Stimulated activated naive CD8-positive, alpha-beta T cell treated with anti-CD3 and anti-CD28 coated beads, Interleukin-15, amount 100 ng/mL, for 72 hours (primary cell): ENCODE measurements around the gene HTRA1.
A peak's percentile ranks its signal among the peaks of the same experiment; 100 is the strongest.

Experiments used
- ATAC-seq: fragments of 150-1000 bp; cut with Tn5 transposase; 2 replicates; pipeline ENCODE4 v1.10.0; 2021; ENCODE audit warnings: mild to moderate bottlenecking, moderate library complexity
- DNase-seq, 2 donors: peaks; one replicate each; pipeline ENCODE4 v3.0.0; 2021 to 2022
- H3K27ac Mint-ChIP-seq, 2 donors: one replicate each; pipeline ENCODE4 v1.8.0; 2022; ENCODE audit warnings: mild to moderate bottlenecking in 2 of 2, mixed read lengths in 2 of 2, moderate library complexity in 2 of 2
- H3K27me3 Mint-ChIP-seq: one replicate; pipeline ENCODE4 v1.8.0; 2022; ENCODE audit warnings: mixed read lengths
- H3K4me1 Mint-ChIP-seq: one replicate; pipeline ENCODE4 v1.8.0; 2022; ENCODE audit warnings: mild to moderate bottlenecking, mixed read lengths
- H3K4me3 Mint-ChIP-seq, 2 donors: one replicate each; pipeline ENCODE4 v1.8.0; 2022; ENCODE audit warnings: mild to moderate bottlenecking in 2 of 2, mixed read lengths in 2 of 2, moderate library complexity in 1 of 2
- H3K9me3 Mint-ChIP-seq, 2 donors: one replicate each; pipeline ENCODE4 v1.8.0; 2022; ENCODE audit warnings: mixed read lengths in 2 of 2

HTRA1 gene

DNA sequence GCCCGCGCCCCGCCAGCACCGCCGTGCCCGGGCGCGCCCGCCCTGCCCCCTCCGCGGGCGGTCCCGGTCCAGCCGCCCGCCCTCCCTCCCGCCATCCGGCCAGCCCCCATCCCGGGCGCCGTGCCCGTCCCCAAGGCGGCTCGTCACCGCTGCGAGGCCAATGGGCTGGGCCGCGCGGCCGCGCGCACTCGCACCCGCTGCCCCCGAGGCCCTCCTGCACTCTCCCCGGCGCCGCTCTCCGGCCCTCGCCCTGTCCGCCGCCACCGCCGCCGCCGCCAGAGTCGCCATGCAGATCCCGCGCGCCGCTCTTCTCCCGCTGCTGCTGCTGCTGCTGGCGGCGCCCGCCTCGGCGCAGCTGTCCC is at the start of gene HTRA1:
TSS of gene HTRA1 (plus strand) at position 187 of the 362 bp plus-strand sequence. CDS start at position 287, 100 bp downstream.
- H3K4me1 Mint-ChIP-seq: peaks cover 29% of the 10 kb centered on the region
- H3K27me3 Mint-ChIP-seq: peaks cover 89% of the 10 kb centered on the region
- ATAC-seq: peak; percentile 26
- H3K4me3 Mint-ChIP-seq: peak within 1 kb of the TSS; percentile 83 to 85
- no peak within 1 kb of the TSS for H3K27ac Mint-ChIP-seq
- no peak for DNase-seq
- H3K9me3 Mint-ChIP-seq: no peaks in the 10 kb centered on the region

DNA sequence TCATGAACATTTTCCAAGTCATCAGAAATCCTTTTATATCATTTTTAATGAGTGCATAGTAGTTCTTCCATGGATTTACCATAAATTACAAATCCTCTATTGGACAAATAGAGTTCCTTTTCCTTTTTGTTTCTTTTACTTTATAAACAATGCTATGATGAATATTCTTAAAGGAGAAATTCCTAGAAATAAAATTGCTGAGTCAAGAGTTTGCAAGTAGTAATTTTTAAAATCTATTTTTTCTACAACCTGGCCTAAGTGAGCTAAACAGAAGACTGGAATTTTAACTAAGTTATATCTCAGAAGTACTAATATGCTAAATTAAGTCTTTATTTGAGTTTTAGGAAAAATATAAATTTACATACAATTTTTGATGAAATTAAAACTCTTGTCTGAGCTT is 48.0 kb upstream of the HTRA1 start:
- Mint-ChIP-seq H3K27ac (no peak overlapping the region), H3K27me3 (no peaks in the 10 kb centered on the region), H3K4me3 (no peak overlapping the region), H3K9me3 (peaks cover 0 to 5% of the 10 kb centered on the region in 2 donors), H3K4me1 (peaks cover 50% of the 10 kb centered on the region)
- DNase-seq (no peak), ATAC-seq (no peak)

DNA sequence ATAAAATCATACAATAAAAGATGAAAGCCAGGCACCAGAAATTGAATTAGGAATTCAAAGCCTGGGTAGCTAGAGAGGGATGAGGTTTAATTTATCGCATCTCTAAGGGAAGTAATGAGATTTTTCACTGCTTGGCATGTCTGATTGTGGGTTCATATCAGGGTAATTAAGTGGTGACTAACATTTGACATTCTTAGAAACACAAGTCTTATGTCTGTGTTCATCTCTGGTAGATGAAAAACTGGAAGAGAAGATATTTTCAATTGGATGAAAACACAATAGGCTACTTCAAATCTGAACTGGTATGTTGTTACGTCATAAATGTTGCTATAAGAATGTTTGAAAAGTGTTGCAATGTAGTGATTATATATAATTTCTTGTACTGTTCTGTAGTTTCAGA is 43.7 kb upstream of the HTRA1 start:
- peaks cover 0 to 5% of the 10 kb centered on the region in 2 donors for H3K9me3 Mint-ChIP-seq
- H3K27ac Mint-ChIP-seq: peak overlapping the region in 1 of 2 donors; percentile 40
- H3K4me1 Mint-ChIP-seq: peaks cover 80% of the 10 kb centered on the region
- H3K4me3 Mint-ChIP-seq: no peak overlapping the region
- ATAC-seq (no peak), DNase-seq (no peak)
- no peaks in the 10 kb centered on the region for H3K27me3 Mint-ChIP-seq

DNA sequence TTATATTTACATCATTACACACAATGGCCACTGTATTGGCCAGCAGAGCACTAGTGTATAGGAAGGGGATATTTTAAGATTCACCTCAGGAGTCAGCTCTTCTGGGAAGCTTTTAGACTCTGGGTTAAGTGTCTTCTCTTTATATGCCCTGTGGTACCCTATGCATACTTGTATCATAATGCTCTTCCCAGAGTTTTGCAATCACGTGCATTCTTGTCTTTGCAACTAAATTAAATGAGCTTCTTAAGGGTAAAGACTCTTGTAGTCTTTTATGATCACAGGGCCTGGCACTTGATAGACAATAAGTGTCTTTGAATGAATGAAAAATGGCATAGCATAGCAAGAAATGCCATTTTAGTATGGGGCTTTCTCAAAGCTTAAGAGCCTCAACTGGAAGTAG is 42.3 kb upstream of the HTRA1 start:
- H3K9me3 Mint-ChIP-seq: peaks cover 0 to 5% of the 10 kb centered on the region in 2 donors
- DNase-seq: no peak
- H3K4me1 Mint-ChIP-seq: peaks cover 80% of the 10 kb centered on the region
- H3K4me3 Mint-ChIP-seq: no peak overlapping the region
- H3K27me3 Mint-ChIP-seq: no peaks in the 10 kb centered on the region
- H3K27ac Mint-ChIP-seq: no peak overlapping the region
- no peak for ATAC-seq

DNA sequence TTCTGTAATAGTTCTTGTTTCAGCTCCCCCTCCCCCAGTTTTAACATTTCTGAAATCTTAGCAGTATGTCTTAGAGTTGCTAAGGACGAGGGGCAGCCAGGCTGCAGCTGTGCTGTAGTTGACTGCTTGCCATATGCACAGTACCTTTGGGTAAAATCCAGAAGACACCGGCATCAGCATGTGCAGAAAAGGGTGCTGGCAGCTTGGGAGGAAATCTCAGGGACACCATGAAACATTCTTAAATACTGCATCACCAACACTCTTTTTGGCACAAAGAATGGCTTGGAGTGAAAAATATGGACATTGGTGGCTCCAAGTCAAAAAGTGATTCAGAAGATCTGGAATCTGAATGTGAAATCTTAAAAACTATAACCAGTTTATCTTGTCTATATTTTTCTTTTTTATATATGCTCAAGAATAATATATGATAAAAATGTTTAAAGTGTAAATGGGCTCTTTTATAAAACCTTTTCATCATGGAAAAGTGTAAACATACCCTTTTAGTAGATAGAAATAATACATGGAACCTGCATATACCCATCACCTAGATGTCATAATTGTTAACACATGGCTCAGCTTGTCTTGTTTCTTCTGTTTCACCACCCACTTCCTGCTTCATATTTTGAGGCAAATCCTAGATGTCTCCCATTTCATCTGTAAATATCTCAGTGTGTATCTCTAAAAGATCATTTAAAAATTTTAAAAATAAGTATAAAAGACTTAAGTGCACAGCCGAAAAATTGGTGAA is 41.3 kb upstream of the HTRA1 start:
- Mint-ChIP-seq H3K27me3 (no peaks in the 10 kb centered on the region), H3K4me3 (peak overlapping the region in 1 of 2 donors; percentile 62), H3K9me3 (peaks cover 0 to 5% of the 10 kb centered on the region in 2 donors), H3K4me1 (peaks cover 72% of the 10 kb centered on the region), H3K27ac (no peak overlapping the region)
- DNase-seq: no peak
- ATAC-seq: no peak

DNA sequence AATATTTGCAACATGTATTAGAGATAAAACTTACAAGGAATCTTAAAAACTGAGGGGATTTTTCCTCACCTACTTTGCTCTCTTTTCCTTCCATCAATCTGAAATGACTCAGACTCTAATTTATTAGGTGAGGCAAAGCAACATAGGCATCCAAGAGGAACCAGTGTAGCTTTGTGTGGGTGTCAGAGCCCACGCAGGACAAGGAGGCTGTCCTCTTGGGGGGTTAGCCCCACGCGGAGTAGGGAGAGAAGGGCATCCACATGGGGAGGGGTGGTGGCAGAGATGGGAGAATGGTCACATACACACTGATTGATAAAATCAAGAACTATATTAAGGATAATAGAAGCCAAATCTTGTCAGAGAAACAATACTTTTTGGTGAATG is 40.7 kb upstream of the HTRA1 start:
- ATAC-seq (peak; percentile 29), DNase-seq (no peak)
- Mint-ChIP-seq H3K9me3 (peaks cover 0 to 5% of the 10 kb centered on the region in 2 donors), H3K4me3 (peak overlapping the region; percentile 41 to 62), H3K27ac (peak overlapping the region; percentile 14 to 82), H3K27me3 (no peaks in the 10 kb centered on the region), H3K4me1 (peaks cover 67% of the 10 kb centered on the region)

DNA sequence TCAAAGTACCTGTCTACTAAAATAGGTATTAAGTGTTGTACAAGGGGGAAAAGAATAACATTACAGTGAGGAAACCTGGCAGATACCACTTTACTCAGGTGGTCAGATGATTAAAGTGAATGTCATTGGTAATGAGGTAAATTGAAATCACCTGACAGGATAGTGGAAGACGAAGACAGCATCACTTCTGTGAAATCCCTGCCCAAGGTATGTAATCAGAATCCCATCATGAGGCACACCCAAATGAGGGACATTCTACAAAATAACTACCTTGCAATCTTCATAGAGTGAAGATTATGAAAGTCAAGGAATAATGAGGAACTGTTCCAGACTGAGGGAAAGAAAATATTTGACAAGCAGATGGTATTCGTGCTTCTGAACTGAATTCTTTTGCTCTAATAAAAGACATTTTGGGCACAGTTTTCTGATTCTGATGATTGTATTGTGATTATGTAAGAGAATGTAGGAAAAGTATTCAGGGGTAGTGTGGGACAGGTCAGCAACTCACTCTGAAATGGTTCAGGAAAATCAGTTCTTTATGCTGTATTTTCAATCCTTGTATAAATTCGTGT is 40.2 kb upstream of the HTRA1 start:
- Mint-ChIP-seq H3K4me1 (peaks cover 66% of the 10 kb centered on the region), H3K27me3 (no peaks in the 10 kb centered on the region), H3K4me3 (peak overlapping the region; percentile 41 to 62), H3K9me3 (peaks cover 0 to 5% of the 10 kb centered on the region in 2 donors), H3K27ac (peak overlapping the region; percentile 14 to 82)
- no peak for DNase-seq
- peak; percentile 47 for ATAC-seq

DNA sequence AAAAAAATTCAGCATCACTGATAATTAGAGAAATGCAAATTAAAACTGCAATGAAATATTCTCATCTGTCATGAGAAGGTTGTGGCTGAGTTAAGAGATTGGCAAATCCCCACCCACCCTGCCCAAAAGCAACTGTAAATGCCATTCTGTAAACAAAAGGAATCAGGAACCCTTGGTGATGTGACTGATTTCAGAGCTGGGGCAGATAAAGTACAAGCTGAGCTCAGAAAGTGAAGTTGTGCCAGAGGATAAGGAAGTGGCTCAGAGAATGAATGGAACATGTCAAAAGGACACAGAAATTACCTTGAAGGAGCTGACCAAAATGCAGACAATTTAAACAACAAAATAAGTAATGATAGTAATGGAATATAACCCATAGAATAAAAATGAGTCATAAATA is 39.6 kb upstream of the HTRA1 start:
- ATAC-seq: no peak
- no peak for DNase-seq
- H3K27me3 Mint-ChIP-seq: no peaks in the 10 kb centered on the region
- H3K4me1 Mint-ChIP-seq: peaks cover 62% of the 10 kb centered on the region
- peak overlapping the region; percentile 3 to 33 for H3K4me3 Mint-ChIP-seq
- peak overlapping the region in 1 of 2 donors; percentile 37 for H3K27ac Mint-ChIP-seq
- peaks cover 0 to 5% of the 10 kb centered on the region in 2 donors for H3K9me3 Mint-ChIP-seq

DNA sequence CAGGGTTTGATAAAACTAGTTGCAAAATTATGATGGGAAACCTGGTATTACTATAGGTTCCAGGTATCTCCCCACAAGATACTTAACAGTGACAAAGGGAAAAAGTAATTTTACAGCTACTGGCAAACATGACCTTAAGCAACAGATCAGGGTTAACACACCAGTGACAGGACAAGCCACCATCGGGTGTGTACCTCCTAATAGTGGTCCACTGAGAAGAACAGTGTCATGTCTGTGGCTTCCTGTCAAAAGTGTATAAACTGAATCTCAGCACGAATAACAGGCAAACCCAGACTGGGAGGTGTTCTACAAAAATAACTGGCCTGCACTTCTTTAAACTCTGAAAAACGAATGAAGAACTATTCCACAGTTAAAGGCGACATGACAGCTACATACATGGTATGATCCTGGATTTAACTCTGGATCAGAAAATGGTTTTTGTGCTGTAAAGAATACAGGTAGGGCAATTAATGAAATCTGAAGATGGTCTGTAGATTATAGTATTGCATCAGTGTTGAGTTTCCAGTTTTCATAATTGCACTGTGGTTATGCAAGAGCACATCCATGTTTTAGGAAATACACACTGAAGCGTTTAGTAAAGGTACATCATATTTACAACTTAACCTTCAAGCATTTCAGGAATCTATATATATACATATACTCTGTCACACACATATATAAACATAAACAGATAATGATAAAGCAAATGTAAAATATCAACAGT is 38.9 kb upstream of the HTRA1 start:
- Mint-ChIP-seq H3K9me3 (no peaks in the 10 kb centered on the region), H3K27me3 (no peaks in the 10 kb centered on the region), H3K27ac (peak overlapping the region in 1 of 2 donors; percentile 80), H3K4me3 (peak overlapping the region in 1 of 2 donors; percentile 19), H3K4me1 (peaks cover 62% of the 10 kb centered on the region)
- DNase-seq (peak in 1 of 2 donors; percentile 33), ATAC-seq (peak; percentile 92)

DNA sequence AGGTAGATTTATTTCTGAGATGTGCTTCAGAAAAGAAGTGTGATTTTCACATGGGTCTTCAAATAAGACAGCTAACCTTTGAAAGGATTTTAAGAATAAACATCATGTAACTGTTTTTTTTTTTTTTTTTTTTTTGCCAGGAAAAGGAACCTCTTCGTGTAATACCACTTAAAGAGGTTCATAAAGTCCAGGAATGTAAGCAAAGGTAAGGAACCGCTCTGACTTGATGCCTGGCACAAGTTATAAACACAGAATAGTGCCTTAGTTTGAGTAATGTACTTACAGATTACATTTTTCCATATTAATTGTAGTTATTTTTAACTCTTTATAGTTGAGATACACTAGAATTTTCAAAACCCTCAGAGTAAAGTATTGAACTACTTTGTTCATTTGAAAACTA is 37.3 kb upstream of the HTRA1 start:
- Mint-ChIP-seq H3K4me1 (peaks cover 49% of the 10 kb centered on the region), H3K27ac (no peak overlapping the region), H3K9me3 (no peaks in the 10 kb centered on the region), H3K4me3 (no peak overlapping the region), H3K27me3 (no peaks in the 10 kb centered on the region)
- DNase-seq: no peak
- ATAC-seq: no peak

DNA sequence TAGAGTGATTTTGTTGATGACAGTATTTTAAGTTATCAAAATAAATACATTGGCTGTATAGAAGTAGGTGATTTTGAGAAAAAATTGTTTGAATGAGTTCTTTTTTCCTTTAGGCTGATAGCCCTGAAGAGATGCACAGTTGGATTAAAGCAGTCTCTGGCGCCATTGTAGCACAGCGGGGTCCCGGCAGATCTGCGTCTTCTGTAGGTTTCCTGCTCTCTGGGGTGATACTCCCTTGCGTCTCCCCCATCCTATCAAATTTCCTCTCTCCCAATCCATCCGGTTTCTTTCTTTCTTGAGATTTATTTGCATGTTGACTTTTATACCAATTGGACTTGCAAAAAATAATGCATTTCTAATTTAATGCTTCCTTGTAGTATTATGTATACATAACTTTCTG is 34.5 kb upstream of the HTRA1 start:
- no peaks in the 10 kb centered on the region for H3K9me3 Mint-ChIP-seq
- DNase-seq (no peak), ATAC-seq (no peak)
- no peak overlapping the region for H3K27ac Mint-ChIP-seq
- no peaks in the 10 kb centered on the region for H3K27me3 Mint-ChIP-seq
- no peak overlapping the region for H3K4me3 Mint-ChIP-seq
- peaks cover 23% of the 10 kb centered on the region for H3K4me1 Mint-ChIP-seq

DNA sequence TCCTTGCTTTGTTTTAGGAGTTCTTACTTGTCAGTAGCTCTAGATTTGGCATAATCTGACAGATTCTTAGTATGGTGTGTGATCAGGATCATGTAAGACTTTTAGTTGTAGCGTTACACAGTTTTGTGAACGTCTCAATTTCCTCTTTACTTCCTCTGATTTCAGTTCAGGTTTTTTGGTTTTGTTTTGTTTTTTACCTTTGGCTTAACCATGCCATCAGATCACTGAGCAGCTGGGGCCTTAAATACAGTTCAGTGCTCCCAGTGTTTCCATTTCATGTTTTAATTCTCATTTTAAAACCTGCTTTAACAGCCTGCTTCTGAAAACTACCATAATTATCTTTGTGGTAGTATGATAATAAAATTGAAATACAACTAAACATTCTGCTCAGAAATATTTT is 34.1 kb upstream of the HTRA1 start:
- no peaks in the 10 kb centered on the region for H3K27me3 Mint-ChIP-seq
- DNase-seq (no peak), ATAC-seq (no peak)
- H3K4me3 Mint-ChIP-seq: no peak overlapping the region
- no peak overlapping the region for H3K27ac Mint-ChIP-seq
- H3K4me1 Mint-ChIP-seq: peaks cover 19% of the 10 kb centered on the region
- H3K9me3 Mint-ChIP-seq: no peaks in the 10 kb centered on the region

DNA sequence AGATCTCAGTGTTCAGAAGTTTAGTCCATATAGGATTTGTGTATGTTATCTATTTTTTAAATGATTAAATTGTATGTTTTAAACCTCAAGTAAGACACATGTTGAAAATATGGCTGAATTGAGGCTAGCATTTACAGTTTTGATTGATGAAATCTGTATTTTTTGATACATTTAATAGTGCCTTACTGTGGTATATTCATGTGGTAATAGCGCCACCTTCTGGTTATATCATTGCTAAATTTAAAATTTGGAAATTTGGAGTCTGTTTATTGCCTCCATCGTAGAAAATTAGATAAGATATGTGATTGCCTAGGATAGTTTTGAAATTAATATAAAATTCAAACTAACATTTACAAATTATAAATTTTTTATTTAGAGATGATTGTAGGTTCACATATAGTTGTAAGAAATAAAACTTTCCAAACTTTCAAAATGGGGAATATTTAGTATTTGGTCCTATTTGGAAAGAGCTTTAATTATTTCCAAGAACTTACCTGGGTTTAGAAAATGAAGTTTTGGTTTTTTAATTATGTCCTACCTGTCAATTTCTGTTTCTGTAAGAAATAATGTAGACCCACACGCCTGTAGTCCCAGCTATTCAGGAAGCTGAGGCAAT is 26.0 kb upstream of the HTRA1 start:
- Mint-ChIP-seq H3K4me3 (no peak overlapping the region), H3K27me3 (no peaks in the 10 kb centered on the region), H3K4me1 (no peaks in the 10 kb centered on the region), H3K9me3 (peaks cover 0 to 2% of the 10 kb centered on the region in 2 donors), H3K27ac (no peak overlapping the region)
- no peak for DNase-seq
- peak; percentile 53 for ATAC-seq

DNA sequence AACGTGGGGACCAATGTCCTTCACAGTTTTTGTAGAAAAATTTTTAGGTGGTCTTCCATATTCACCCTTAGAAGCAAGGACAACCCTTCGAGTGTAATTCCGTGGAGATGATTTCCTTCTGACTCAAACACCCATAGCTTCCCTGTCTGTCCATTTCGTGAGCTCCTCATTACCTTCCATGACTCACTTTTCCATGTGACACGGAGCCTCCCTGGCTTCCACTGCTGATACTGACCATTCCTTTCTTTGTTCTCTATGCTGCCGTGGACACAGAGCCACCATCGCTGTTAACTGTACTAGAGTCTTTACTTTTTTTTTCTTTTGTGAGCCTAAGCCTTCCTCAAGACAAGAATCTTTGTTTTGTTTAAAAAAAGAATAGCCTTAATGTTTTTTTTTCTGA is 19.4 kb upstream of the HTRA1 start:
- ATAC-seq: no peak
- H3K27ac Mint-ChIP-seq: no peak overlapping the region
- peaks cover 0 to 4% of the 10 kb centered on the region in 2 donors for H3K9me3 Mint-ChIP-seq
- no peak for DNase-seq
- H3K27me3 Mint-ChIP-seq: peaks cover 4% of the 10 kb centered on the region
- H3K4me1 Mint-ChIP-seq: no peaks in the 10 kb centered on the region
- H3K4me3 Mint-ChIP-seq: no peak overlapping the region

DNA sequence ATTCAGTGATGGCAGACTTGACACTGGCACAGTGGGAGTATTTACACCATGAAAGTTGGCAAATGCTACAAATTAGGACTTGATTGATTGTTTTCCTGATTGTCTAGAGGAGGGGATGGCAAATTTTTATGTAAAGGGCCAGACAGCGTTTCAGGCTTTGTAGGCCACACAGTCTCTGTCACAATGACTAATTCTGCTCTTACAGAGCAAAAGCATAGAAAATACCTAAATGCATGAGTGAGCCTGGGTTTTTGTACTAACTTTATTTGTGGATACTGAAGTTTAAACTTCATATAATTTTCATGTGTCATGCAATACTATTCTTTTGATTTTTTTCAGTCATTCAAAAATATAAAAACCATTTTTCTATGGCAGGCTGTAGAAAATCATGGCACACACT is 15.9 kb upstream of the HTRA1 start:
- peaks cover 27% of the 10 kb centered on the region for H3K27me3 Mint-ChIP-seq
- H3K9me3 Mint-ChIP-seq: peaks cover 0 to 1% of the 10 kb centered on the region in 2 donors

DNA sequence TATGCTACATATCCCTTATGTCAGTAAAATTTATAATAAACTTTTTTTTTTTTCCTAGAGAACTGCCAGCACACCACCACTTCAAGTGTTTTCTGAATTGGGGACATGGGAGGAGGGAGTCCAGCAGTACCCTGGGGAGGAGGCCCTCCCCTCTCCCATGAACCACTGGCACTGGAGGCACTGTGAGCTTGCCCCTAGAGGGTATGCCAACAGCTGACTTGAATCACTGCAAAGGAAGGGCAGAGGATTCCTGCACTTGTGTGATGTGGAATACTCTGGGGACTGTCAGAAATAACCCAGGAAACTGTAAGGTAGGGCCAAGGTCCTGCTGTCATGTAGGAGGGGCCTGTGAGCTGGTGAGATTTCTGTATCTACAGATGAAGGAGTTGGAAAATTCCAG is 15.4 kb upstream of the HTRA1 start:
- DNase-seq (no peak), ATAC-seq (no peak)
- Mint-ChIP-seq H3K9me3 (no peaks in the 10 kb centered on the region), H3K4me1 (no peaks in the 10 kb centered on the region), H3K27me3 (peaks cover 32% of the 10 kb centered on the region), H3K27ac (no peak overlapping the region), H3K4me3 (no peak overlapping the region)

More for the DNA sequence above, 15.9 kb upstream of the HTRA1 start:
- H3K4me3 Mint-ChIP-seq: no peak overlapping the region
- ATAC-seq (no peak), DNase-seq (no peak)
- H3K27ac Mint-ChIP-seq: no peak overlapping the region
- H3K4me1 Mint-ChIP-seq: no peaks in the 10 kb centered on the region
